Activated CD4-positive, alpha-beta T cell treated with anti-CD3 and anti-CD28 coated beads, Interleukin-2, amount 50 U/mL, for 1 hour (primary cell): ENCODE results near the gene MAP3K5.

Experiments used
- DNase-seq: peaks from one replicate; pipeline ENCODE4 v3.0.0-alpha.2; 2020

MAP3K5 gene

DNA sequence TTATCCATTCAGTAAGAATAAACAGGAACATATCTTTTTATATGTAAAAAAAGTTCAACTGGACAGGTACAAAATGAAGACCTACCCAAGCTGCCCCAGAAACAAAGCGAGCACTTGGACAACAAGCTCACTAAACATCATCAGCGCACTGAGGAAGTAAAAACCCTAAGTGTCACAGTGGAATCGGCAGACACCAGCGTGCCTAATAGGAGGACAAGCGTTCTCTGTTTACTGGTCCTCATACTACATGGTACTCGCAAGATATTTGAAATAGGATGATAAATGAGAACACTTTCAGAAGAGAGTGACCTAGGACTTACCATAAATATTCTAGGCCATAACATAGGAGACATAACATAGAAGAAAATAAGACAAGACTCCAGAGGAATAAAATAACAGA is 260.2 kb downstream of the MAP3K5 start:
- DNase-seq = no peak

DNA sequence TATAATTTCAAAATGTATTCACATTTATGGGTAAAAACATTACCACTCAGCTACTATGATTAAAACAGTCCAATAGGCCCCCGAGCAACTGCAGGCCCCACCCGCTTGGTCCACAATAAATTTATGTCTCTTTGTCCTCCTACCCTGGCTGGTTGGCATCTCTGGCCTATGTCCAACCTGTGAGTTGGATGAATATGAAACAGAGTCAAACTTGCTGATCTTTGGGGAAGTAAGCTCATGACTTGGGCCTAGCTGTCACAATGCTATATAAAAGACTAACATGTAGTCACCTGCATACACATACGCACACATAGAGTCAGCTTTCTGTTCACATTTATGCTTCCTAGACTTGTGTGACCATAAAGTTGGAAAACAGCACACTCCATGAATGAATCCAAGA is 262.6 kb downstream of the MAP3K5 start:
- no peak for DNase-seq

GRCh38 chr6:136528477-136528876 is 263.8 kb downstream of the MAP3K5 start:
- DNase-seq = no peak

- no peak for DNase-seq
These were observed 264.4 kb downstream of the MAP3K5 start for GRCh38 chr6:136527831-136528230.

GRCh38 chr6:136526937-136527336 is 265.3 kb downstream of the MAP3K5 start:
- no peak for DNase-seq

DNA sequence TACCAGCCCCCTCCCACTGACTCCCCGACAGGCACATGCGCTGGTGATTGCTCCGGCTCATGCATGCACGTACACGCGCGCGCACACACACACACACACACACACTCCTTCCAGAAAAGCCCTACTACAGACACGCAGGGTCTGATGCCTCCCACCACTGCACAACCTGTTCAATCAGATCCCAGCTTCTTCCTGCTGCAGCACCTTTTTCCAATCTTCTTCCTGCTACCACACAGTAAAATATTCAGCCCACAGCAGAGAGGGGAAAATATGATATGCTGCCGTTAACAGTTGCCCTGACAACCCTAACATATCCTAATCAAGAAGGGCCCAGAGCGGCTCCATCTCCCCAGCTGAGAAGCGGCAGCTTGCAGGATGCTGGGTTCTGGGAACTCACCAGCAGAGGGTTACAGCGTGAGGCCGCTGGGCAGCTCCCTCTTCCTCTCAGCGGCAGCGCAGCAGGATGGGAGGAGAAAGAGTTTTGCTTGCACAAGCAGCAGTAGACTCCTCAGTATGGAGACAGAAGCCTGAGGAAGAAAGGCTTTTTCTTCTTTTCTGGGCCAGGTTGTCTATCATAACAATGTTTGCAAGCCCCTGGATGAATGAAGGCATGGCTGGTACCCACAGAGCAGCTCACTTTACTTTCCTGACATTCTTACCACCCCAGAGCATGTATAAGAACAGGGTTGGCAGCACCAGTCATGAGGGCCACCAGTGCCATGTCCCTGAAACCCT is 265.9 kb downstream of the MAP3K5 start:
- no peak for DNase-seq

- DNase-seq = no peak
These were observed 266.6 kb downstream of the MAP3K5 start for GRCh38 chr6:136525586-136526195.

DNA sequence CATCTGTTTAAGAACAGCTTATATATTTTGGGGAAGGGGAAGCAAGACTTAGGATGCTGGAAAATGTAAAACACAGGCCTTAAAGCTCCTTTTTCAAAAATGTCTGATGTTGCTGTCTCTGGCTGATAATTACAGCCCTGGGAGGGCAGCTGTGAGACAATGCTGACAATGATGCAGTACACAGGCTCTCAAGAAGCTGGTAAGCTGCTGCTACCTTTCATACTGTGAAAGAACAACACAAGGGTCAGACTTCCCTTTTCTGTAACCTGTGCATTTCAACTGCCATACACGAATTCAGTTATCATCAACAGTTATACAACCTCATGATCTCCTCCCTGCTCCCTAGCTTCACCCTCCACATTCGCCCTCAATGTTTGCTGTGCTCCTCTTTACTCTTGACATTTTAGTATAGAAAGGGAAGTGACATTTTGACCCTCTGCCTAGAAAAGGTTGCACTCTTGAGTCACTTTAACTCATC is 267.3 kb downstream of the MAP3K5 start:
- DNase-seq = no peak

- DNase-seq = no peak
These were observed 267.8 kb downstream of the MAP3K5 start for GRCh38 chr6:136524339-136524935.

DNA sequence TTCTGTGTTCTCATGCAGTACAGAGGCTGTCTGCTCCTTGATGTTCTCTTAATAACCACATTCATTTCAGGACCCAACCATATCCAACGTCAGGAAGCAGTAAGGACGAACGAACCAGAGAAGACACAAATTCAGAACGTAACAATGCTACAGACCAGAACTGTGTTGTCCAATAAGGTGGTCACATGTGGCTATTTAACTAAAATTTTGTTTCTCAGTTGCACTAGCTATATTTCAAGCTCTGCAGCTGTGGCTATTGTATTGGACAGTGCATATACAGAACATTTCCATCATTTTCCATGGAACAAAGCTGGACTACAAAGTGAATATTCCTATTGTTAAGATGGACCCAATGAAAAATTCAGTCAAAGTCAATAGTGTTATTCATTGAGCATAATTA is 269.1 kb downstream of the MAP3K5 start:
- DNase-seq = no peak

DNA sequence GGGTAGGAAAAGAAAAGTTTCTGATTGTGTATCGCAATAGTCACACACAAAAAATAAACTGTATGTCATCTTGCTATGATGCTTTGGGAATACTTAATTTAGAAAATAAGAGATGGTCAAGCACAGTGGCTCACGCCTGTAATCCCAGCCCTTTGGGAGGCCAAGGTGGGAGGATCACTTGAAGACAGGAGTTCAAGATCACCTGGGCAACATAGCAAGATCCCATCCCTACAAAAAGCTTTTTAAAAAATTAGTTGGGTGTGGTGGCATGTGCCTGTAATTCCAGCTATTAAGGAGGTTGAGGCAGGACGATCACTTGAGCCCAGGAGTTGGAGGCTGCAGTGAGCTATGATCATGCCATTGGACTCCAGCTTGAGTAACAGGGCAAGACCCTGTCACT is 269.6 kb downstream of the MAP3K5 start:
- DNase-seq = no peak

DNA sequence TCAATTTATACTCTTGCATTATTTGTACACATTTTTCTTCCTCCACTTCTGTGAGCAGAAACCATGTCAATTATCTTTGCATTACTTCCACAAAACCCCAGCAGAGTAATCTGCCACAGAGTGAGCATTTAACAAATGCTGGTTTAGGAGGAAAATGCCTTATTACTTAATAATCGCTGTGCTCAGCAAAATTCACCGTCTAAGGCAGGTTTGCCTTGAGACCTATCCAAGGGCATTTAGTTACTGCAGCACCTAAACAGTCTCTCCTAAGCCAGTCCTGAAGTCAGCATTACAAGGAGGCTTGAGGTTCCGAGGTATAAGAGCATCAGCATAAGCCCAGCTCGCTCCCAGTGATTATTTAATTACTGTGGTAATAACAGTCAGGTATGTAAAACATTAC is 270.4 kb downstream of the MAP3K5 start:
- no peak for DNase-seq

GRCh38 chr6:136521427-136521826 is 270.9 kb downstream of the MAP3K5 start:
- no peak for DNase-seq

GRCh38 chr6:136520517-136520916 is 271.8 kb downstream of the MAP3K5 start:
- DNase-seq = no peak

DNA sequence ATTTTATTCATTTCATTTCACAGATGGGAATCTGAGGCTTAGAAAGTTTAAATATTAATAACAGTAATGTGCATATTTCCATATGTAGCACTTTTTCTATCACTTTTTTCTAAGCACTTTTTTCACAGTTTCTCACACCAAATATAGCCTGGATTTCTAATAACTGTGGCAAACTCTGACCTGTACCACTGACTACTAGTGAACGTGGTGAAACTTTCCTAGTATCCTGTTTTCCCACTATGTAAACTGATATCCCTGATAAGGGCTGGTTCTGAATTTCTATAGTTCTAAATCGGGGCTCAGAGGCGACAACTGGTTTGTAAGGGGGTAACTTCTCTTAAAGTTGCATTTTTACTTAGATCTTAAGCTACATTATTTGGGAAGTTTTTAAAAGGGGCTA is 274.7 kb downstream of the MAP3K5 start:
- DNase-seq = no peak

DNA sequence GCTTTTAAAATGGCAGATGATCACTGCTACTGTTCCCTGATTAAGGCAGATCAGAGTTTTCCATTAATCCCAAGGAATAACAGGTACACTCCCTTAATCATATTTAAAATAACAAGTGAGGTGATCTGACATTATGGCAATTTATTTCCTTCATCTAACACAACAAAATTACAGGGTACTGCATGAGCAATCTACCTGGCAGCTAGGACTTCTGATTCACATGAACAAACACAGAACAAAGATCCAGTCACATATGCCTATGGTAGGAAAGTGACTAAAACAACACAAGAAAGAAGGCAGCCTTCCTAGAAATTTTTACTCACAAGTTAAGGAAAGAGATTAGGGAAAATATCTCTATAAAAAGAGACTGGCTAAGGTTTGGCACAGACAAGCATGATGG is 275.3 kb downstream of the MAP3K5 start:
- DNase-seq = no peak

GRCh38 chr6:136514591-136514990 is 277.7 kb downstream of the MAP3K5 start:
- no peak for DNase-seq

DNA sequence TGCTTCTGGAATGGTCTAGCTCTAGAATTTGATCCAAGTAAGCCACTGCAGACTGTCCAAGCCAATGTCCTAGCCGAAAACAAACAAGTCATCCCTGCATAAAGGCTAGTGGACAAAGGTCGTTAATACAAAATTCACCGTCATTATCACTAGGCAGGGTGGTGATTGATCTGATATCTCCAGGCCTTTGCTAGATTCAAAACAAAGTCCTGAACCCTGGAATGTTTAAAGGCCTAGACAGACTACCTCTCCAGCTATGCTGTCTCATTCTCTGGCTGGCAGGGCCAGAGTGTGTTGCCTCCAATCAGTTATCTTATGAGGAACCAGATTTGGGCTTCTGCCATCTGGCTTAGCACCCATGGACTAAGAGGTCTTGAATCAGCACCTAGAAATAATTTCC is 280.4 kb downstream of the MAP3K5 start:
- DNase-seq = no peak

- no peak for DNase-seq
These were observed 280.9 kb downstream of the MAP3K5 start for GRCh38 chr6:136511397-136511796.

GRCh38 chr6:136510782-136511181 is 281.5 kb downstream of the MAP3K5 start:
- no peak for DNase-seq

DNA sequence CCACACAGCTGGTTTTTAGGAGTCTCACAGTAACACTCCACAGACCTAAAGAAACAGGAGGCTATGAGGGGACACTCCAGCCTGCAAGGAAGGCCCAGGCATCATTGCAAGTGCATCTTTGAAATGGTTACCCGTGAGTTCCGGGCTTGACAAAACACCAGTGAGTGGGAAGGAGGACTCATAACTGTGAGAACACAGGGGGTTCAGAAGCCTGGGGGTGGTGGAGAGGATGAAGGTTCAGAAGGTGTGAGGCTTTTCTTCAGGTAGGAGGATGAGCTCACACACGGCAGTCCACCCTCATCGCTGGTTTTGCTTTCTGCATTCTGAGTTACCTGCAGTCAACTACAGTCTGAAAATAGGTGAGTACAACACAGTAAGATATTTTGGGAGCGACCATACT is 282.0 kb downstream of the MAP3K5 start:
- no peak for DNase-seq

DNA sequence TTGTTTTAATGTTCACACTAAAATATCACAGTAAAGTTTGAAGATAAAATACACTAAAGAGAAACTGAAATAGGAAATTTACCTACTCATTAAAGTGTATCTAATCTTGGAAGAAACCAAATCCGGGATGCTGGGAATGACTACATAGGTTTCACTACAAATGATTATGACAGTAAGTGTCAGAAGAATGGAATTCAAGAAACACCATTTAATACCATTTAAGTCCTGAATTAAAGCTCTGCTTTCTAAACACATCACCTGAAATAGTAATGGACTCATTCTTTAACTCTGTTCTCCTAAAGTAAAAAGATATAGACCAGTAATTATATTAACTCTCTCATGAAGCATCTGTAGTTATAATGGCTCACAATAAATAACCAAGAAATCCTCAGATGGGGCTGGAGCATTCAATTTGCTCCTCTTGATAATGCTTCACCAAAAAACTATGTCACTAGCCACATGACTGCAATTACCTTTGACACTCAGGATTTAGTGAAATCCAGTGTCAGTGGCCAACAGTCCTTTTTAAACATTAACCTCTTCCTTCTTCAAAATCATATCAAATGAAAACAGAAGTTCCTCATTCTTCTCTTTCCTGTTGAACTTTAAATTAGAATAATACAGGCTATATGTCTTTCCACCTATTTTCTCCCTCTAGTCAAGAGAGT is 283.4 kb downstream of the MAP3K5 start:
- DNase-seq = no peak
